Subcutaneous adipose tissue (tissue), 4 donors: ENCODE results near the gene HMOX2. TPM values are rescaled to one million over a fixed set of nuclear protein-coding genes. Genes with fewer than 3 reads are reported as not detected.

Source experiments
- CTCF ChIP-seq: fragments of 450-650 bp; IDR thresholded peaks from one replicate; pipeline ENCODE4 v1.5.1; 2016; ENCODE audit warnings: low read depth, mild to moderate bottlenecking, control low read depth, antibody characterized with exemption, moderate library complexity
- total RNA-seq, 4 donors: library from RNA; depleted of rRNA; stranded (reverse); fragments of >200 nt; gene quantifications; one replicate each; pipeline ENCODE4 v1.1.0, GENCODE V29; 2016

HMOX2 gene
- total RNA-seq, 4 donors from 2014 or later = 57.8 to 131 (median 88.8) TPM

DNA sequence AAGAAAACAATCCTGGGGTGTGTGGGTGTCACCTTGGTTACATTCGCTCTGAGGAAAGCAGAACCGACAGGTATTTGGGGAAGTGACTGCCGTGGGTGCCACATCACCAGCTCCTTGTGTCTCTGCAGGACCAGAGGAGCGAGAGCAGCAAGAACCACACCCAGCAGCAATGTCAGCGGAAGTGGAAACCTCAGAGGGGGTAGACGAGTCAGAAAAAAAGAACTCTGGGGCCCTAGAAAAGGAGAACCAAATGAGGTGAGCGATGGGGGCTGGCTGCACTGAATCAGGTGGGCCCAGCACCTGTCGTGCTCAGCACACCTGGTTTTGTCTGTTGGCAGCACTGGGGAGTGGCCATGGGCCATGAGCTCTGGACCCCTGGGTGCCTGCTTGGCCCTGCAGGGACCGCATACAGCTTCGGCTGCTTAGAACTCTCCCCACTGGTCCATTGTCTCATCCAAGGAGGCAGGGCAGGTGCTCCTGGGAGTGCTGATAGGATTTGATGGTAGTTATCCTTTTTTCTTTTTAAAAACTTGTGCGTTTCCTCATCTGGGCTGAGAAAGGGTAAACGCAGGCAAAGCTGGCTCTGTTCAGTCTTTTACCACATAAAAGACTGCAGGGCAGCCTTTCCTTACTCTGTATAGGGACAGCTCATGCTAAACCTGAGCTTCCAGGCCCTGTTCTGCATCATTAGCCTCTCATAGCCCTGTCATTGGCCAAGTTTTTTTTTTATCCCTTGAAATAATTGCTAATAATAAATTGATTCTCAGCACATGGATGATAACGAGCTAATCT is 29.4 kb downstream of the HMOX2 start:
- no peak for TF ChIP-seq CTCF

GRCh38 chr16:4506450-4506849 is 30.3 kb downstream of the HMOX2 start:
- TF ChIP-seq CTCF = no peak

DNA sequence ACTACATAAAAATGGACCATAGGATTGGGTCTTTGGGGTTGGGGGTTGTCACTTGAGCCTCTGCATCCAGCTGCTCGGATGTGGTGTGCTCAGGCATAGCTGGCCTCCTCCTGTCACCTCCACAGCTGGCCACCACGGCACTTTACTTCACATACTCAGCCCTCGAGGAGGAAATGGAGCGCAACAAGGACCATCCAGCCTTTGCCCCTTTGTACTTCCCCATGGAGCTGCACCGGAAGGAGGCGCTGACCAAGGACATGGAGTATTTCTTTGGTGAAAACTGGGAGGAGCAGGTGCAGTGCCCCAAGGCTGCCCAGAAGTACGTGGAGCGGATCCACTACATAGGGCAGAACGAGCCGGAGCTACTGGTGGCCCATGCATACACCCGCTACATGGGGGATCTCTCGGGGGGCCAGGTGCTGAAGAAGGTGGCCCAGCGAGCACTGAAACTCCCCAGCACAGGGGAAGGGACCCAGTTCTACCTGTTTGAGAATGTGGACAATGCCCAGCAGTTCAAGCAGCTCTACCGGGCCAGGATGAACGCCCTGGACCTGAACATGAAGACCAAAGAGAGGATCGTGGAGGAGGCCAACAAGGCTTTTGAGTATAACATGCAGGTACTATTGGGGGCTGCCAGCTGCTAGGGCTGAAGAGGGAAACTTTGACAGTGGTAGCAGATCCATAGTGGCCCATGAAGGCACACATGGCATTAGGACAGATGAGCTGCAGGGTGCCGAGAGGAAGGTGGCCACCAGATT is 31.6 kb downstream of the HMOX2 start:
- TF ChIP-seq CTCF = no peak

- no peak for TF ChIP-seq CTCF
Observed at GRCh38 chr16:4508806-4509205, 32.6 kb downstream of the HMOX2 start.

- TF ChIP-seq CTCF = no peak
Observed at GRCh38 chr16:4509420-4509819, 33.2 kb downstream of the HMOX2 start.

DNA sequence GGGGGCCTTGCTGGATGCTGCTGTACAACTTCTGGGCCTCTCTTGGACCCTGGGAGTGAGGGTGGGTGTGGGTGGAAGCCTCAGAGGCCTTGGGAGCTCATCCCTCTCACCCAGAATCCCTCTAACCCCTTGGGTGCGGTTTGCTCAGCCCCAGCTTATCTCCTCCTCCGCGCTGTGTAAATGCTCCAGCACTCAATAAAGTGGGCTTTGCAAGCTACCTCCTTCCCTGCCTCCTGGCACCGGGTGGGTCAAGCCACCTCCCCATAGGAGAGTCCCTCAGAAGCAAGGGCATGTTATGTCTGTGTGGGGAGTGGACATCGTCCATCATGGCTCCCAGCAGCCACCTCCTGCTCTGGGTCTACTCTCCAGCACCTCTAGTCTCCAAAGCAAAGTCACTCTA is 33.9 kb downstream of the HMOX2 start:
- no peak for TF ChIP-seq CTCF

GRCh38 chr16:4510747-4511426 is 34.7 kb downstream of the HMOX2 start:
- no peak for TF ChIP-seq CTCF
